LoVo (cell line): ENCODE measurements around the gene GALT.
"Not testable (repeated sequence)": the region's sequence is repeated elsewhere in the genome, so short reads cannot be mapped to it uniquely, and the experiment has no call there.

ENCODE experiments used
- DNase-seq: peaks from one replicate; pipeline ENCODE4 v3.0.0-alpha.2; 2016; ENCODE audit warnings: low spot score

GALT gene

GRCh38 chr9:34627716-34628655 lies 18.5 kb upstream of the GALT start:
- no peak for DNase-seq

GRCh38 chr9:34628656-34629490 lies 17.6 kb upstream of the GALT start, which contains the start of gene ARID3C:
TSS of gene ARID3C (minus strand) at chr9:34629066. CDS start at chr9:34628014, 1,052 bp downstream.
- DNase-seq = peak; percentile 35

GRCh38 chr9:34629491-34629808 lies 17.0 kb upstream of the GALT start:
- DNase-seq = no peak

GRCh38 chr9:34630402-34631154 lies 15.9 kb upstream of the GALT start:
- no peak for DNase-seq

- DNase-seq = no peak
These were observed 13.3 kb upstream of the GALT start for GRCh38 chr9:34633166-34633565.

GRCh38 chr9:34633851-34634550 lies 12.5 kb upstream of the GALT start:
- DNase-seq = peak; percentile 76

GRCh38 chr9:34634551-34635248 lies 11.8 kb upstream of the GALT start:
- DNase-seq = no peak

- DNase-seq = no peak
These were observed 10.9 kb upstream of the GALT start for GRCh38 chr9:34635556-34635955.

- no peak for DNase-seq
These were observed 9.6 kb upstream of the GALT start for GRCh38 chr9:34636791-34637355.

- peak; percentile 92 for DNase-seq
These were observed 8.9 kb upstream of the GALT start, which contains the start of gene SIGMAR1 for GRCh38 chr9:34637356-34638137. TSS of gene SIGMAR1 (minus strand) at chr9:34637787. CDS start at chr9:34637697, 90 bp downstream.

GRCh38 chr9:34638138-34638445 lies 8.4 kb upstream of the GALT start:
- DNase-seq = no peak

GRCh38 chr9:34639322-34639721 lies 7.2 kb upstream of the GALT start:
- not testable (repeated sequence) for DNase-seq

- DNase-seq = no peak
These were observed 3.8 kb upstream of the GALT start for GRCh38 chr9:34642679-34643078.

- no peak for DNase-seq
These were observed 1.6 kb upstream of the GALT start for GRCh38 chr9:34644766-34645314.

- DNase-seq = no peak
These were observed 569 bp downstream of the GALT start for GRCh38 chr9:34647084-34647403.

- no peak for DNase-seq
These were observed 1.2 kb downstream of the GALT start for GRCh38 chr9:34647651-34648050.

GRCh38 chr9:34648673-34649072 lies 2.2 kb downstream of the GALT start:
- DNase-seq = no peak

- no peak for DNase-seq
These were observed 4.3 kb downstream of the GALT start for GRCh38 chr9:34650816-34651215.

- no peak for DNase-seq
These were observed 4.8 kb downstream of the GALT start for GRCh38 chr9:34651321-34651720.
